NCI-H82 treated with DMSO at 0.1 percent for 48 hours (cell line): ENCODE results near the gene CLEC16A.
"Not testable (repeated sequence)": the region's sequence is repeated elsewhere in the genome, so short reads cannot be mapped to it uniquely, and the experiment has no call there.

Experiments used
- DNase-seq: peaks from one replicate; lab custom pipeline; 2025; ENCODE audit not compliant: unreplicated experiment; lab: John Stamatoyannopoulos, UW

Gene CLEC16A

DNA sequence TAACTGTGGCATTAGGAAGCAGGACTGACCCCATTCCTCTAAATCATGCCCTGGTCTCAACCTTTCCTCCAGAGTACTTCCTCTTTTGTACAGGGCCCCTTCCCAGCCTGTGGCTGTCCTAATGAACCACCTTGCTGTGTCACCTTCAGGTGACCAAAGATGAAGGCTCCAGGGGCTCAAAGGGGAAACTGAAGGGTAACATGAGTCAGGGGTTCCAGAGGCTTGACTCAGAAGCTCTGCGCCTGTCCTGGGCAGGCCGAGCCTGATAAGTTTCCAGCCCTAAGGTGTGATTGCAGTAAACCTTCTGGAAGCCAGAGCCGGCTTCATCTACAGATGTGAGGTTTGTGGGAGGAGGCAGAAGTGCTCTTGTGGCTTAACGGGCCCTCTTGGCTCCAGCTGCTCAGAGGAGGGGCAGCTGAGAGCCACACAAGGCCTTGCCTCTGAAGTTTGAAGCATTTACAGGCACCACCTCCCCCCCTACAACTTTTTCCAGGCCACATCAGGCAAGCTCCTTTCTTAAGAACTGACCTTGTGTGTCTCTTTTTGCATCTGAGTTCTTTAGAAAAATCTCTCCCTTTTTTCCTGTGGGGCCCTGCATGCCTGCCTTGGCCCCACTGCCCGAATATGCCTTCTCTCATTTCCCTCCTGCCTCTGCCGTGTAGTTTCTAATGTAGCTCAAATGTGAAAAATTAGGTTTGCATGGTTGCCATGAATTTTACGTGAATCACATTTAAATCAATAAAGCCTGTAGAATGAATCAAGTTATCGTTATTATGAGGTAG, 149.9 kb downstream of the CLEC16A start:
- DNase-seq, result no peak

DNA sequence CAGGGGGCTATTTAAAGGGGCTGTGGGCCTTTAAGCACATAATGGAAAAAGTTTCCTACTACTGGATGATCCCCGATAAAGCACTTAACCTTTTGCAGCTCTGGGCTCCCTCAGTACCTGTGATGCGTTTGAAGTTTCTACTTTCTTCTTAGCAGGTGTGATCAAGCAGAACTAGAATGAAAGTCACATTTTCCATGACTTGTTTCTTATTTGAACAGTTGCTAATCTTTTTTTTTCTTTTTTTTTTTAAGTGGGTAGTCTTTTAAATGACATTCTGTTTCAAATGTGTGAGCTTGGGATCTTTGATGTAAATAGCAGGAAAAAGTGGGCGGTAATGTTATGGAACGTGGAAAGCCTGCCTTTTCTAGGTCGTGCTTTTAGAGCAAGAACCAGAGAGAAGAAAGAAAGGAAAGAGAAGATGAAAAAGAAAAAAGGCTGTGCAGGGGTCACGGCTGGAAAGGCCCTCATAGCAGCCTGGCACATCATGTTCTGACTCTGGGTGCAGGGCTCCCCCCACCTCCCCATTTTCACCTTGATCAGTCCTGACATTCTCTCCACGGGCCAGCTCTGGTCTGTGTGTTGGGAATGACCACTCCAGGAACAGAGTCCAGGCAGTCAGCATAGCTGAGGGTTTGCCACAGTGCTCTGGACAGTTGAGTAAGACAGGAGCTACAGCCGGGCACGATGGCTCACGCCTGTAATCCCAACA, 150.6 kb downstream of the CLEC16A start:
- no peak for DNase-seq

DNA sequence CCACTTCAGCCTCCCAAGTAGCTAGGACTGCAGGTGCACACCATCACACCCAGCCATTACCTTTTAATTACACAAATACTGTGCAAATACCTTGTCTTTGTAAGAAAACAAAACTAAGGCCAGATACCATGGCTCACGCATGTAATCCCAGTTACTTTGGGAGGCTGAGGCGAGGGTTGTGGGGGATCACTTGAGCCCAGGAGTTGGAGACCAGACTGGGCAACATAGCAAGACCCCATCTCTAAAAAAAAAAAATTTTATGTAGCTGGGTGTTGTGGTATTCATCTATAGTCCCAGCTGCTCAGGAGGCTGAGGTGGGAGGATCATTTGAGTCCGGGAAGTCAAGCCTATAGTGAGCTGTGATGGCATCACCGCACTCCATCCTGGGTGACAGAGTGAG, 151.6 kb downstream of the CLEC16A start:
- DNase-seq, result no peak

- no peak for DNase-seq
Observed at GRCh38 chr16:11097094-11097786, 152.9 kb downstream of the CLEC16A start.

DNA sequence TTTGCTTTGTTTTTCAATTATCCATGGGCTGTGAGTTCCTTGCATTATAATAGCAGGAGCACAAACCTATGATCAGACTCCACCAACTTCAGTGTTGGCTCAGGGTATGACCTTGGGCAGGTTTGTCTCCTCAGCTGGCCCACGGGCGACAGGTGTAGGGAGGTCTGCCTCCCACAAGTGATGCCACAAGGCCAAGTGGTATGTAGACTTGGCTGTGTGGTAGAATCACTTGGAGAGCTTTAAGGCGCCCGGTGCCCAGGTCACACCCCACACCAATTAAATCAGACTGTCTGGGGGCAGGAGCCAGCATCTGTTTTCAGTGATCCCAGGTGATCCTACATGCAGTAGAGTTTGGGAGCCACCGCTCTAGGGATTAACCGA, 153.4 kb downstream of the CLEC16A start:
- no peak for DNase-seq

GRCh38 chr16:11098601-11099390, 154.4 kb downstream of the CLEC16A start:
- no peak for DNase-seq

- no peak for DNase-seq
Observed at GRCh38 chr16:11099672-11100205, 155.4 kb downstream of the CLEC16A start.

- DNase-seq, result no peak
Observed at GRCh38 chr16:11100239-11100750, 155.9 kb downstream of the CLEC16A start.

- DNase-seq, result no peak
Observed at GRCh38 chr16:11101283-11101682, 156.9 kb downstream of the CLEC16A start.

DNA sequence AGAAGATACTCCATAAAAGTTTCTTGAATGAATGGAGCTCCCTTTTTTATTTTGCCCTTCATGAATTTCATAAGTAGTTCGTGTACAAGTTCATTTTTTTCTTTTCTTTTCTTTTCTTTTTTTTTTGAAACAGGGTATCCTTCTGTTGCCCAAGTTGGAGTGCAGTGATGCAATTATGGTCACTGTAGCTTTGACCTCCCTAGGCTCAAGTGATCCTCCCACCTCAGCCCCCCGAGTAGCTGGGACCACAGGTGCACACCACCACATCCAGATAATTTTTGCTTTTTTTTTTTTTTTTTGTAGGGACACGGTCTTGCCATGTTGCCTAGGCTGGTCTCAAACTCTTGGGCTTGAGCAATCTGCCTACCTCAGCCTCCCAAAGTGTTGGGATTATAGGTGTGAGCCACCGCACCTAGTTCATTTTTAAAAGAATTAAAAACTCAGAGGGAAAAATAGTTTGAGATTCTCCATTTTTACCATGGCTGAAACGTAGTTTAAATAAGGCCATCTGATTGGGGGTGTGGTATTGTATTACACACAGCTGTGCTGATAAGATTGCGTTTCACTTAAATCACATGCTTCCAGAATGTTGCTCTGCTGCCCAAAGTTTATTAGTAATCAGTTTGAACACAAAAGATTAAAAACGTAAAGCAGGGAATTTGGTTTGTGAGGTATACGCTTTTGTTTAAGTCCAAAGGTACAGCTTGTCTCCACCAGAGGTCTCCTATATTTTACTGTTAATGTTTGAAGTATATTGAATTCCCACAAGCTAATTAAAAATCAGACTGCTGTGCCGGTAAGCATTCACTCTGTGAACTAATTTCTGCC, 157.5 kb downstream of the CLEC16A start:
- DNase-seq, result no peak

GRCh38 chr16:11102523-11102898, 158.1 kb downstream of the CLEC16A start:
- DNase-seq, result no peak

- DNase-seq, result not testable (repeated sequence)
Observed at GRCh38 chr16:11103301-11103700, 158.9 kb downstream of the CLEC16A start.

GRCh38 chr16:11104168-11105037, 160.0 kb downstream of the CLEC16A start:
- no peak for DNase-seq

GRCh38 chr16:11105038-11105903, 160.9 kb downstream of the CLEC16A start:
- DNase-seq, result peak; percentile 17

- DNase-seq, result no peak
Observed at GRCh38 chr16:11106726-11107125, 162.4 kb downstream of the CLEC16A start.

DNA sequence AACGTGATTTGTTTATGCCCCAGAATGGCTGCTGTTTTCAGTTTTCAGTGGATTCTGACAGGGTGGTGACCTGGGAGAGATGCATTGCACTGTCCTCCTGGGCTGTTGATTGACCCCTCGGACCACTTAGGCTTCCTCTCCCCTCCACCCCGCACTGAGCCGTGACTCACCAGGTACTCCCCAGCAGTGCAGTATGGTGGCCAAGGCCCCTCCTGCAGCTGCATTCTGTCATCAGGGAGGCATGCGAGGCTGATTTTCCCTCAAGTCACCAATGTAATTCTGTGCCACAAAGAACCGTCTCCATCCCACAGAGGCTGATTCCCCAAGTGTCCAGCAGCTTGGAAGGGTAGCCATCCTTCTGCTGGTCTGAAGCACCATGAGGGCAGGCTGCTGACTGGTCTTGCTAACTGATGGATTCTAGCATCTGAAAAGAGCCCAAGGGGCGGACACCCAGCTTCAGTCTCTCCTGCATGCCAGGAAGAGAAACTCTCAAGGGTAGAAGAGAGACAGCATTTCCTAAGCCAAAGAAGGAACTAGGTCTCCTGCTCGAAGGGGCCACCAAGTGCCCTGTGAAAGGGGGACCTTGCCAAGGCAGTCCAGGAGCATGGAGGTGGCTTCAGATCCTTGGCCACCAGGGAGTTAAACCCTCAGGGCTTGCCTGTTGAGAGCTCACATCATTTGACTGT, 163.6 kb downstream of the CLEC16A start:
- no peak for DNase-seq

- DNase-seq, result no peak
Observed at GRCh38 chr16:11108466-11108805, 164.1 kb downstream of the CLEC16A start.
